Heart left ventricle (tissue), 16 donors: ENCODE results near the gene MGAT4A. TPM values are rescaled to one million over a fixed set of nuclear protein-coding genes. Genes with fewer than 3 reads are reported as not detected.
A peak's percentile ranks its signal among the peaks of the same experiment; 100 is the strongest.

ENCODE experiments used
- ATAC-seq, 4 donors: fragments of 200-7000 bp; cut with Tn5 transposase; one replicate each; pipeline ENCODE4 v1.9.1; 2020 to 2022; ENCODE audit warnings: moderate library complexity in 4 of 4, mild to moderate bottlenecking in 3 of 4, moderate number of reproducible peaks in 1 of 4
- DNase-seq, 5 donors: peaks; one replicate each; pipeline ENCODE4 v3.0.0-alpha.2; 2020
- H3K27ac ChIP-seq, 12 donors: fragments of 200-600 bp; sonication (generic) in 4 of 12; one replicate each; pipeline versions ENCODE4 v1.5.0 to v1.8.0; 2016 to 2022; ENCODE audit warnings: mild to moderate bottlenecking in 2 of 12
- H3K27me3 ChIP-seq, 9 donors: fragments of 200-600 bp; sonication (generic) in 2 of 9; one replicate each; pipeline versions ENCODE4 v1.5.1 to v1.8.0; 2016 to 2022; ENCODE audit warnings: mild to moderate bottlenecking in 3 of 9
- H3K36me3 ChIP-seq, 9 donors: fragments of 200-600 bp; sonication (generic) in 2 of 9; one replicate each; pipeline versions ENCODE4 v1.5.0 to v1.8.0; 2018 to 2022; ENCODE audit warnings: mild to moderate bottlenecking in 2 of 9
- H3K4me1 ChIP-seq, 12 donors: fragments of 200-600 bp; sonication (generic) in 4 of 12; one replicate each; pipeline versions ENCODE4 v1.5.0 to v1.8.0; 2016 to 2022; ENCODE audit warnings: mild to moderate bottlenecking in 3 of 12
- H3K4me3 ChIP-seq, 12 donors: fragments of 200-600 bp; sonication (generic) in 4 of 12; one replicate each; pipeline versions ENCODE4 v1.5.0 to v1.8.0; 2017 to 2022; ENCODE audit warnings: mild to moderate bottlenecking in 9 of 12, moderate library complexity in 4 of 12
- H3K9me3 ChIP-seq, 12 donors: fragments of 200-600 bp; sonication (generic) in 4 of 12; one replicate each; pipeline versions ENCODE4 v1.5.0 to v1.8.0; 2016 to 2022; ENCODE audit warnings: mild to moderate bottlenecking in 1 of 12
- CTCF ChIP-seq, 12 donors: fragments of 200-600 bp; sonication (generic) in 4 of 12; IDR thresholded peaks; one replicate each; pipeline versions ENCODE4 v1.5.0 to v1.8.0; 2018 to 2022; ENCODE audit warnings: antibody characterized with exemption in 12 of 12, mild to moderate bottlenecking in 5 of 12
- POLR2A ChIP-seq, 2 donors: fragments of 450-650 bp; IDR thresholded peaks; one replicate each; pipeline ENCODE4 v1.6.1; 2017; ENCODE audit warnings: antibody characterized with exemption in 2 of 2, mild to moderate bottlenecking in 2 of 2, moderate library complexity in 2 of 2
- WGBS, 4 donors: extraction: QIAGEN DNeasy Blood & Tissue Kit in 2 of 4; methylation state at CpG; one replicate each; pipeline versions ENCODE4 v1.1.5 to v1.1.7; 2013 to 2018; 5-methylcytosine and 5-hydroxymethylcytosine counted together
- intact Hi-C, 10 donors: fragments of 100-400 bp; cut with DNase I; formaldehyde crosslinking; loops; one replicate each; pipeline versions ENCODE4 v1.11.1 to v1.14.2; 2022
- polyA plus RNA-seq, 2 donors: library from polyadenylated mRNA; stranded (reverse); fragments of 200-250 nt; gene quantifications; one replicate each; pipeline ENCODE4 v1.2.3, GENCODE V29; 2013
- total RNA-seq, 9 donors: library from RNA; depleted of rRNA in 2 of 9; stranded (reverse); fragments of >200 nt in 2 of 9; fragmentation: NEBNext Ultra II Directional in 3 of 9; extraction: Animal tissue kit (Norgen Biotek cat#: 25700) in 3 of 9; gene quantifications; one replicate each; pipeline versions ENCODE4 v1.1.0 to v1.2.4, GENCODE V29; 2016 to 2023
- donor health status: ischemic (EF 13 %, LVEDD 7.1; RV severe dilation, severe dysfunction).
- donor health status: healthy with polysubstance abuse.
- donor health status: DM: no; HTN: yes; CAD: no.
- donor health status: DM: no; HTN: no; CAD: no.
- donor health status: ischemic (EF 25% LVEDD 6.9; RV normal size, moderate dysfunction).
- donor health status: ischemic (EF 25% LVEDD 5.7; RV mildly dilated, moderate dysfunction).
- donor health status: healthy.
- donor health status: DM: yes; HTN: yes; CAD: no.
- donor health status: ischemic (EF 35%, LVEDD 5.7; RV mildly dilated, moderate dysfunction).
- donor health status: nonischemic (EF 11% LVEDD 7.7; RV severe dilation, severe dysfunction).
- donor health status: DM: yes; HTN: yes; CAD: no.
- donor health status: PGD.
- donor health status: ischemic (EF 29% LVEDD 5.4; RV normal size, mild dysfunction).
- donor health status: nonischemic (EF 23%, LVEDD 6.1; RV moderate dilation, normal function).

The MGAT4A gene
- total and polyA plus RNA-seq, 11 donors, result 4.2 to 45.0 (median 17.7) TPM

GRCh38 chr2:98614024-98614739 lies 116.8 kb downstream of the MGAT4A start:
- Histone ChIP-seq H3K36me3 (peaks cover 0 to 95% (median 91%) of the 10 kb centered on the region in 9 donors), H3K27ac (no peak overlapping the region), H3K4me1 (peaks cover 3 to 28% (median 23%) of the 10 kb centered on the region in 12 donors), H3K9me3 (no peaks in the 10 kb centered on the region), H3K4me3 (no peak overlapping the region), H3K27me3 (no peaks in the 10 kb centered on the region)
- 90 to 94% (median 92%) methylated on average over 9 of the region's 9 CpGs for WGBS, 4 donors
- DNase-seq (no peak), ATAC-seq (peak in 1 of 4 donors; percentile 30)
- TF ChIP-seq CTCF (IDR thresholded peaks at IDR 0.05) (no peak), POLR2A (IDR thresholded peaks at IDR 0.05) (no peak)
- intact Hi-C loops, result no loop called here

- Histone ChIP-seq H3K36me3 (peaks cover 0 to 54% (median 42%) of the 10 kb centered on the region in 9 donors), H3K4me1 (peaks cover 12 to 64% (median 49%) of the 10 kb centered on the region in 12 donors), H3K9me3 (no peaks in the 10 kb centered on the region), H3K27me3 (no peaks in the 10 kb centered on the region), H3K4me3 (peak overlapping the region; percentile 63 to 99 (median 87)), H3K27ac (peak overlapping the region; percentile 89 to 100 (median 96))
- ATAC-seq (peak; percentile 13 to 50 (median 30)), DNase-seq (peak in 2 of 5 donors; percentile 25 to 65)
- TF ChIP-seq POLR2A (IDR thresholded peaks at IDR 0.05), result no peak
- no peak for TF ChIP-seq CTCF (IDR thresholded peaks at IDR 0.05)
- WGBS, 4 donors, result 2% methylated on average over 28 to 29 of the region's 29 CpGs
- intact Hi-C loops, result loop anchor here in 5 of 10 donors (2.0 to 10.0 kb wide), 4 partner anchors 42 to 197 kb away; partner anchors contain the start of gene INPP4A (in 2 of the 5)
These were observed 121.8 kb downstream of the MGAT4A start for GRCh38 chr2:98608962-98609604.

- Histone ChIP-seq H3K4me3 (peak within 1 kb of the TSS; percentile 63 to 99 (median 87)), H3K9me3 (no peaks in the 10 kb centered on the region), H3K36me3 (peaks cover 0 to 54% (median 40%) of the 10 kb centered on the region in 9 donors), H3K27ac (peak within 1 kb of the TSS; percentile 89 to 100 (median 96)), H3K4me1 (peaks cover 12 to 66% (median 49%) of the 10 kb centered on the region in 12 donors), H3K27me3 (no peaks in the 10 kb centered on the region)
- TF ChIP-seq POLR2A (IDR thresholded peaks at IDR 0.05) (peak in 1 of 2 donors; percentile 75), CTCF (IDR thresholded peaks at IDR 0.05) (peak in 3 of 12 donors; percentile 23 to 27 (median 25))
- peak; percentile 94 to 97 (median 96) for ATAC-seq
- intact Hi-C loops, result loop anchor here in 5 of 10 donors (2.0 to 10.0 kb wide), 4 partner anchors 41 to 196 kb away; partner anchors contain the start of gene INPP4A (in 2 of the 5)
- 0 to 1% (median 0%) methylated on average over 43 to 93 of the region's 93 CpGs for WGBS, 4 donors
- peak; percentile 93 to 95 (median 94) for DNase-seq
These were observed 122.6 kb downstream of the MGAT4A start, which contains the start of the genes COA5 and UNC50 for GRCh38 chr2:98608116-98608961. Gene COA5, minus strand, starts transcription at chr2:98608512. Its CDS starts 107 bp downstream, at chr2:98608405. Gene UNC50, plus strand, starts transcription at chr2:98608589. Its CDS starts 1,171 bp downstream, at chr2:98609760.
